Effector CD8-positive, alpha-beta T cell (primary cell): ENCODE results near the gene EGFLAM.

Experiments used
- DNase-seq: peaks from one replicate; lab custom pipeline; 2025; lab: John Stamatoyannopoulos, UW

The EGFLAM gene

GRCh38 chr5:38448568-38449350 is 190.4 kb downstream of the EGFLAM start:
- DNase-seq, result no peak

DNA sequence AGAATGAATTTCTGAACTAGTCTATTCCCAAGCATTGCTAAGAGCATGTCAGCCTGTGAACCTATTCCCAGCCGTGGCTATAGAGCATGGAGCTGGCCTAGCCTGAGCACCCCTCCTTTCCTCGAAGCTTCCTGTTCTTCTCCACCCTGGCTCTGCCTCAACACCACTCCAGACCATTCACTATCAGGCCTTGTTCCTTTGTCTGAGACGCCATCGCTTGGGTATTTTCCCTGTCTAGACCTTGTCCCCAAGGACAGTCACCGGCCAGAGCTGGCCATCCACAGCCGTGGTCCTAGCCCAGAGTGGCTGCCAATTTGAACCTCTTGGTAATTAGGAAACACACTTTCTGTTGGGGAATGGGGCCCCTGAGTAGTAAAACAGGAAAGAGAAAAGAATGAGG is 192.3 kb downstream of the EGFLAM start:
- DNase-seq, result no peak

DNA sequence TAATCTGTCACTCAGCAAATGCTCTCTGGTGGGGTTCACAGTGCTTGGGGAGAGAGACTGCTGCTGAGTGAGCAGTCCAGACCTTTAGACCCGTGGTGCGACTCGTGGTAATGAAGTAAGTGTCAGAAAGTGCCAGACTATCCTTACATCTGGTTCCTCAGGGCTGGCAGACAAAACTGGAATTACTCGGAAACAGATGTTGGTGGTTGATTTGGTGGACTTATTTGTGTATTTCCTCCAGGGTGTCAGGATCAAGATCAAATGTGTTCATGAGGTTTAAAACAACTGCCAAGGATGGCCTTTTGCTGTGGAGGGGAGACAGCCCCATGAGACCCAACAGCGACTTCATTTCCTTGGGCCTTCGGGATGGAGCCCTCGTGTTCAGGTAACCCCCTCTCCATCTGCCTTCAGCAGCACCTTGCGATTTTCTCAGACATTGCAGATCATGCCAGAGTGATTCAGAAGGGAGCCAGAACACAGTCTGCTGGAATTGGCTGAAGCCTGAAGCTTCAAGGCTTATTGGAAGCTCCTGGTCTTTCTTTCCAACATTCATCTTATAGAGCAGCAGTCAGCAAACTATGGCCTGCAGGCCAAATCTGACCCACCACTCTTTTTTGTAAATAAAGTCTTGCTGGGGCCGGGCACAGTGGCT is 192.8 kb downstream of the EGFLAM start:
- no peak for DNase-seq

- DNase-seq, result no peak
These were observed 193.8 kb downstream of the EGFLAM start for GRCh38 chr5:38452201-38452600.

- DNase-seq, result peak; percentile 5
These were observed 195.1 kb downstream of the EGFLAM start for GRCh38 chr5:38453506-38453905.

- no peak for DNase-seq
These were observed 195.6 kb downstream of the EGFLAM start for GRCh38 chr5:38453921-38454320.

DNA sequence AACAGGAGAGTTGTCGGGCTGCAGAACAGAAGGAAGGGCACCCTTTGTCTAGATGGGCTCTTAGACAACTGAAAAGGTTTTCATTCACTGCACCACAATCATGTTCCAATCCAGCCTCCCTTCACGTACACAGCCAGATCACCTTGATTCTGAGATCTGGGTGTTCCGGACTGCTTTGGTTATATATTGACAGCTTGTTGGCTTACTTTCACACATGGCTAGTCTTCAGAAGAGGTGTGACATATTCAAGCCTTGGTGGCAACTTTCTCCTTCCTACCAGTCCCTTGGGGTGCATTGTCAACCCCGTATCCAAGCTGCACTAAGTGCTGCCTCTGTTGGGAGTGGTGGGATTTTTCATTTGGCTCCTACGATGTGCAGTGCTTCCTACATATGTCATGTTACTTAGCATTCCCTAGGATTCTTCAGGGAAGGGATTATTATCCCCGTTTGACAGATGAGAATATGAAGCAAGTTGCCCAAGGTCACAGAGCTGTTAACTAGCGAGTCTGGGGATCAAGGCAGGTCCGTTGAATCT is 197.5 kb downstream of the EGFLAM start:
- no peak for DNase-seq

GRCh38 chr5:38456657-38457399 is 198.5 kb downstream of the EGFLAM start:
- DNase-seq, result no peak

DNA sequence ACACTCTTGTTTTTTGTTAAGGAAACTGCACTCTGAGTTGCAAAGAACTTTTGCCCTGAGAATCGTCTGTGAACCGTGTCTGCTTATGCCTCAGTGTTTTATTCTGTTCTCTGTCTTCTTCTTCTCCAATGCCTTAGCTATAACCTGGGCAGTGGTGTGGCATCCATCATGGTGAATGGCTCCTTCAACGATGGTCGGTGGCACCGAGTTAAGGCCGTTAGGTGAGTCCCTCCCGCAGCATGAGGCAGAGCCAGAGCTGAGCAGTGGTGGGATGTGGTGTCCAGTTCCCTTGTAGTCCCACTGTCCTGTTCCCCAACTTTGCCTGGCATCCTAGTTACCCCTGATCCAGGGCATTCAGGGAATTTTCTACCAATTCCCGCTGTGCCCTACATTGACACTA is 199.8 kb downstream of the EGFLAM start:
- DNase-seq, result no peak

- no peak for DNase-seq
These were observed 204.7 kb downstream of the EGFLAM start for GRCh38 chr5:38462976-38463633.

- no peak for DNase-seq
These were observed 205.5 kb downstream of the EGFLAM start for GRCh38 chr5:38463634-38464521.

DNA sequence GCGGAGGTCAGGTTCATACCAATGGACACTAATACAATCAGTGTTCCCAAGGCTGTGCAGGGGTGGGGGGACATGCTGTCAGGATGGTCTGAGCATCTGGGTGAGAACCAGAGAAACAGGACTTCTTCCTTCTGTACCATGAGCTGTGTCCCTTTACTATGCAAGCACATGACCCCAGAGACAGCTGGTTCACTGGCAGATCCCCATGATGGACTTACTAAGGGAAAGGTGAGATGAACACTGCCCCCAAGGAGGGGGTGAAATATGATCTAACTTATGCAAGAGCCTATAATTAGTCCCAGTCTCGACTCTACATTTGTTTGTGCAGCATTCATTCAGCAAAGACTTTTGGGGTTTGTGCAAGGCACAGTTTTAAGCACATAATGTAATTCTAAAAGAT is 206.7 kb downstream of the EGFLAM start:
- DNase-seq, result no peak

DNA sequence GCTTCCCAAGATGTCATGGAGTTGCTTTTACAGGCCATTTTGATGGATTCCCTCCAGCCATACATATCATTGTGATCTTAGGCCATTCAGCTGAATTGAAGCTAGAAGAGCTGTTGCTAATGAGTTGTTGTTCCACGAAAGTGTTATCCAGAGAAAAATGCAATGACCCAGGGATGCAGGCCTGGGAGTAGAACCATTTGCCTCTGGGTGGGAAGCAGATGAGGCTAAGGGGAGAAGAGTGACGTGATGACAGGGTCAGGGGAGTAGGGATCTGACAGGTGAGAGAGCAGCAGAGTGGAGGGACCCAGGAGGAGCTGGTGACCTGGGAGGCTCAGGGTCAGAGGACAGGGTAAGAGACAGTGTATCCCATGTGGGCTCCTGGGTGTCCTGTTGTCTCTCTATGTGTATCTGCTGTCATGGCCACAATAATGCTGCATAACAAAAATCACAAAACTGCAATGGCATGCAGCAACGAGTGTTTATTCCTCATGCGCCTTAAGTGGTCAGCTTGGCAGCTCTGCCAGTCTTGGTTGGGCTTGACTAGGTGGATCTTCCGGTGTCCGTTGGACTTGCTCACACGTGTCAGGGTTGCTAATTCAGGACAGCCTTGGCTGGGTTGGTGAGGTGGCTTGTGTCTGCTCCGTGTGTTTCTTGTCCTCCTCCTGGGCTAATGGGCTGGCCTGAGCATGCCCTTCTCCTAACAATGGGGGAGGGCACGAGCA is 207.5 kb downstream of the EGFLAM start:
- DNase-seq, result no peak

DNA sequence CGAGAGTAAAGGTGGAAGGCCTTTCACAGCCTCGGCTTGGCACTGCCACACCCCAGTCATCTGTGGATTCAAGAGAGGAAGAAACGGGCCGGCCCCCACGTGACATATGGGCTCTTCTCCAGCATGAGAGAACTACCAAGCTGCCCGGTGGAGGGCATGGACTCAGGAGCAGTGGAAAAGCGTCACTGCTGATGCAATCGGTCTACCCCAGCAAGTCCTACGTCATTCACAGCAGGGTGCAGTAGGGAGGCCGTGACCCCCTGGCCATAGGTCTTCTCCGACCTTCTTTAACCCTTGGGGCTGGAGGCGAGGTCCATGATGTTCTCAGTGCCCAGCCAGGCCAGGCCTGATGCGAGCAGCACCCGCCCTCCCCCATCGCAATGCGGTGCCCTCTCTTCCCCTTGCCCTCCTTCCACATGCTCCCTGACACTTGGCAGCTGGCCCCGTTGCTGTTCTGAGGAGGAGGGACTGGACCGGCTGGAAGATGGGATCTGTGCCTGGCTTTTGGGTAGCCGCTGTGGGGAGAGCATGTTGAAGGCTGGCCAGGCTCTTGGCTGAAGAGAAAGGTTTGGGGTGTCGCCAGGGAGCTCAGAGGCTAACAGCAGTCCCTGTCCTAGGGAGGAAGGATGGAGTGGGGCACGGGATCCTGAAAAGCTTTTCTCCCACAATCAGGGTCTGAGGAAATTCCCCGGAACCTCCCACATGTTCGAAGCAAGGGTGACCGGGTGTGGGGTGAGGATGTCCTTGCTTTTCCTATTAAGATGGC is 208.2 kb downstream of the EGFLAM start:
- no peak for DNase-seq

DNA sequence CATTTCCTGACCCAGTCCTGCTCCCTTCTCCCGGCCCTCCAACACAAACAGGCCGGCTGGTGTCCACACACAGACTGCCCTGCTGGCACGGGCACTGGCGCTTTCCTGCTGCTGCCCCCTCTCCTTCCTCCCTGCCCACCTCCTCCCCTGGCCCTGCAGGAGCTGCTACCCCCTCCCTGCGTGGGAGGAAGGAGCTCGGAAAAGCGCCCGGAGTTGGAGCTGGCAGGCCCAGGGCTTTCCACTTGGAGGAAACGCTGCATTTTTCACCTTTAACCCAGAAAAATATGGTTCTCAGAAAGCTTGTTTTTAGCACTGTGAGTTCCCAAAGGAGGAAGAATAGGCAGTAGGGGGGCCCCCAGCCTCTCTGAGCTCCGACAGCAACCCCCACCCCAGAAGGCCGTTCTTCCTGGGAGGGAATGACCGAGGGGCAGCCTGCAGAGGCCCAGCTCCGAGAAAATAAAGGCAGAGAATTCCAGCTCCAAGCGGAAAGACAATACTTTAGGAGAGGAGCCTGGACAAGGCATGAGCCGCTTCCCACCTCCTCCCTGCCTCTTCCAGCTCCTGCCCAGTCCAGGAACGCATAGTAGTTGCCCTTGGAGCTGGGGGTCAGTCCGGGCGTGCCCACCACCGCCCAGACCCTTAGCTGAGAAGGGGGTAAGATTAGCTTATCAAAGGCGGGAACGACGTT is 209.1 kb downstream of the EGFLAM start:
- DNase-seq, result no peak

- DNase-seq, result no peak
These were observed 209.9 kb downstream of the EGFLAM start for GRCh38 chr5:38468202-38468673.

DNA sequence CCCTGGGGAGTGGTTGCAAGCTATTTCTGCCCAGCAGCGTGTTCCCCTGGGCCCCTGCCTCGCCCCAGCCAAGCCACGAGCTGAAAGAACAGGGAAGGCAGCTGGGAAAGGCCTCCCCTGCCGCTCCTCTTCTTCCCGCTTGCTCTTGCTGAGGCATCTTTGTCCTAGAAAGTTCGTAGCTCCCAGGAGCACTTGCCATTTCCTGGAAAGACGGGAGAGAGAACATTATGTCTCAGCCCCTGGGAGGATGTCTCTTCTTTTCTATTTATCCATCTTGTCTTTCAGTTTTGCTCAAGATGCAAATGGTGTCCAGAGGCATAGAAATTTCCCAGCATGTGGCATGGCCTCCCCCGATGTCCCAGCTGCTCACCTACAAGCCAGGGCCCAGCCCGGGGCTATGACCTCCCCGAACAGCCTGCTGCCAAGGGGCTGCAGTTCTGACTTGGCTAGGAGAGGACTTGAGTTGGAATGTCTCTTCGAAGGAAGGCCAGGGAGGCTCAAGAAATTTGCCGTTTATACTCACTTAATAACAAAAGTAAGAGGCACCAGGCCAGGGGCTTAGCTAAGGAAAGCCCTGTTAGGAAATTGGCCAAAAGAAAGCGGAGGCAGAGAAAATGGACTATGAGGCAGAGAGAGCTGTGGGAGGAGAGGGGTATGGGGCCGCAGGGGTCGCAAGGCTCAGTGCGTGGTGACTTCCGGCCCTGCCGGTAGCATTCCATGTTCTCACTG is 210.8 kb downstream of the EGFLAM start:
- no peak for DNase-seq

DNA sequence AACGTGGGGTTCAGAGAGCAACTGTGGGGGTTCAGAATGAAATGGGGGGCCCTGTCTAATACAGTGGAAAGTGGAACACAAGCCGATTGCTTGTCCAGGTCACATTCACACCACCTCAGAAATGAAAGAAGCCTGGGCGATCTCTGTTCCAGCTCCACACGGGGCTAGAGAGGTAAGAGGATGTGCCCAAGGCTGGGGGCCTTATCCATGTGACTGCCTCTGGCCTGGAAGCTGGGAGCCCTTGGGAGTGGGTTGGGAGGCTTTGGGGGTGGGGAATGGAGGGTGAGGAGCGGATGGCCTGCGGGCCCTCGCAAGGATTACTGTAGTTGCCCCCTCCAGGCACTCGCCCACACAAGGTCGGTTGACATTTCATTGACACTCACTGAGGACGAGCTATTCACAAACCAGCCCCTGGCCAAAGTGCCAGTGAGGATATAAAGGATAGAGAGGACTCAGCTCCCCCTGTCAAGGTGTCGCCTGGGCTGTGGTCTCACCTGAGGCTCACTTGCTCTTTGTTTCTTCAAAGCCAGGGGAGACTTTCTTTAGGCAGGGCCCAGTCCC is 211.4 kb downstream of the EGFLAM start:
- DNase-seq, result no peak
